H9 (cell line): ENCODE measurements around the gene KLF15. TPM values are rescaled to one million over a fixed set of nuclear protein-coding genes. Genes with fewer than 3 reads are reported as not detected.

ENCODE experiments used
- DNase-seq: peaks from one replicate; pipeline ENCODE4 v3.0.0-alpha.2; 2017
- H2AFZ ChIP-seq: one replicate; pipeline ENCODE4 v1.6.1; 2013; ENCODE audit warnings: mild to moderate bottlenecking, low read length, control low read depth, moderate library complexity
- H2AK5ac ChIP-seq: 2 replicates; pipeline ENCODE4 v1.6.1; 2013; ENCODE audit warnings: low read length, control low read depth, mixed read lengths; ENCODE audit not compliant: insufficient read length
- H2BK120ac ChIP-seq: one replicate; pipeline ENCODE4 v1.6.1; 2013; ENCODE audit warnings: low read depth, mild to moderate bottlenecking, low read length, control low read depth, inconsistent platforms; ENCODE audit not compliant: poor library complexity, severe bottlenecking
- H2BK12ac ChIP-seq: 2 replicates; pipeline ENCODE4 v1.6.1; 2013; ENCODE audit warnings: low read length, control low read depth, mixed read lengths, low read depth; ENCODE audit not compliant: insufficient read length
- H2BK15ac ChIP-seq: 2 replicates; pipeline ENCODE4 v1.6.1; 2013; ENCODE audit warnings: low read depth, low read length, control low read depth
- H2BK20ac ChIP-seq: one replicate; pipeline ENCODE4 v1.6.1; 2013; ENCODE audit warnings: low read depth, mild to moderate bottlenecking, low read length, control low read depth, inconsistent platforms; ENCODE audit not compliant: poor library complexity, severe bottlenecking
- H2BK5ac ChIP-seq: 2 replicates; pipeline ENCODE4 v1.6.1; 2013; ENCODE audit warnings: low read length, control low read depth, mixed read lengths; ENCODE audit not compliant: insufficient read length
- H3K14ac ChIP-seq: 2 replicates; pipeline ENCODE4 v1.6.1; 2013; ENCODE audit warnings: low read length, control low read depth; ENCODE audit not compliant: insufficient read depth
- H3K18ac ChIP-seq: 2 replicates; pipeline ENCODE4 v1.6.1; 2013; ENCODE audit warnings: low read depth, mild to moderate bottlenecking, mixed read lengths, low read length, control low read depth; ENCODE audit not compliant: insufficient read length
- H3K23ac ChIP-seq: 2 replicates; pipeline ENCODE4 v1.6.1; 2013; ENCODE audit warnings: low read length, control low read depth, mixed read lengths, low read depth; ENCODE audit not compliant: insufficient read length
- H3K23me2 ChIP-seq: 2 replicates; pipeline ENCODE4 v1.6.1; 2013; ENCODE audit warnings: low read depth, mild to moderate bottlenecking, mixed read lengths, low read length, control low read depth; ENCODE audit not compliant: insufficient read length, poor library complexity, severe bottlenecking
- H3K27ac ChIP-seq: 2 replicates; pipeline ENCODE4 v1.5.1; 2013; ENCODE audit warnings: low read length, control low read depth, mixed read lengths, low read depth; ENCODE audit not compliant: insufficient read length
- H3K27me3 ChIP-seq: 2 replicates; pipeline ENCODE4 v1.6.1; 2013; ENCODE audit warnings: low read length, control low read depth, inconsistent platforms; ENCODE audit not compliant: insufficient read depth
- H3K4ac ChIP-seq: 2 replicates; pipeline ENCODE4 v1.6.1; 2013; ENCODE audit warnings: low read depth, mild to moderate bottlenecking, control low read depth, inconsistent platforms, low read length, moderate library complexity
- H3K4me1 ChIP-seq: 2 replicates; pipeline ENCODE4 v1.6.1; 2013; ENCODE audit warnings: low read length, control low read depth, inconsistent platforms; ENCODE audit not compliant: insufficient read depth
- H3K4me2 ChIP-seq: 2 replicates; pipeline ENCODE4 v1.6.1; 2013; ENCODE audit warnings: low read length, control low read depth, mixed read lengths; ENCODE audit not compliant: insufficient read length, insufficient read depth
- H3K56ac ChIP-seq: 2 replicates; pipeline ENCODE4 v1.6.1; 2013; ENCODE audit warnings: low read depth, mild to moderate bottlenecking, mixed read lengths, low read length, control low read depth; ENCODE audit not compliant: insufficient read length
- H3K79me1 ChIP-seq: 2 replicates; pipeline ENCODE4 v1.6.1; 2013; ENCODE audit warnings: low read depth, mild to moderate bottlenecking, moderate library complexity, low read length, control low read depth, inconsistent platforms; ENCODE audit not compliant: insufficient read depth, poor library complexity, severe bottlenecking
- H3K79me2 ChIP-seq: 2 replicates; pipeline ENCODE4 v1.6.1; 2013; ENCODE audit warnings: low read length, control low read depth, inconsistent platforms; ENCODE audit not compliant: insufficient read depth
- H3K9ac ChIP-seq: 2 replicates; pipeline ENCODE4 v1.6.1; 2013; ENCODE audit warnings: low read length, control low read depth, mixed read lengths; ENCODE audit not compliant: insufficient read length; ENCODE audit errors: extremely low read depth
- H3K9me3 ChIP-seq: one replicate; pipeline ENCODE4 v1.6.1; 2013; ENCODE audit warnings: low read depth, low read length, inconsistent platforms; ENCODE audit not compliant: control insufficient read depth
- H3T11ph ChIP-seq: one replicate; pipeline ENCODE4 v1.6.1; 2013; ENCODE audit warnings: mild to moderate bottlenecking, low read length, control low read depth, inconsistent platforms
- H4K20me1 ChIP-seq: one replicate; pipeline ENCODE4 v1.6.1; 2013; ENCODE audit not compliant: control insufficient read depth, insufficient read length, insufficient read depth
- H4K5ac ChIP-seq: 2 replicates; pipeline ENCODE4 v1.6.1; 2013; ENCODE audit warnings: low read depth, mild to moderate bottlenecking, mixed read lengths, low read length, control low read depth; ENCODE audit not compliant: insufficient read length
- H4K8ac ChIP-seq: replicated peaks from 2 replicates; pipeline ENCODE4 v1.6.1; 2013; ENCODE audit warnings: low read length, control low read depth, mixed read lengths, low read depth; ENCODE audit not compliant: insufficient read length
- H4K91ac ChIP-seq: 2 replicates; pipeline ENCODE4 v1.6.1; 2013; ENCODE audit warnings: low read depth, mild to moderate bottlenecking, moderate library complexity, mixed read lengths, low read length, control low read depth; ENCODE audit not compliant: insufficient read length
- H3K27ac Mint-ChIP-seq, 3 experiments: 2 replicates in 2 of 3; 3 replicates in 1 of 3; pipeline ENCODE4 v1.8.0; 2020 to 2021; ENCODE audit warnings: mixed read lengths in 3 of 3, mild to moderate bottlenecking in 1 of 3, moderate library complexity in 1 of 3
- H3K27me3 Mint-ChIP-seq: 2 replicates; pipeline ENCODE4 v1.8.0; 2021; ENCODE audit warnings: low read depth, mild to moderate bottlenecking, moderate library complexity, mixed read lengths
- H3K36me3 Mint-ChIP-seq, 3 experiments: 2 replicates in 2 of 3; 3 replicates in 1 of 3; pipeline ENCODE4 v1.8.0; 2020 to 2021; ENCODE audit warnings: low read depth in 3 of 3, mixed read lengths in 3 of 3; ENCODE audit not compliant: insufficient read depth in 1 of 3
- H3K4me1 Mint-ChIP-seq, 2 experiments: 2 replicates each; pipeline ENCODE4 v1.8.0; 2020; ENCODE audit warnings: mixed read lengths in 2 of 2
- H3K4me3 Mint-ChIP-seq, 2 experiments: 2 replicates in 1 of 2; 3 replicates in 1 of 2; pipeline ENCODE4 v1.8.0; 2020 to 2021; ENCODE audit warnings: mild to moderate bottlenecking in 2 of 2, mixed read lengths in 2 of 2, moderate library complexity in 1 of 2
- H3K9me3 Mint-ChIP-seq, 2 experiments: 2 replicates in 1 of 2; 3 replicates in 1 of 2; pipeline ENCODE4 v1.8.0; 2020; ENCODE audit warnings: mild to moderate bottlenecking in 2 of 2, mixed read lengths in 2 of 2, moderate library complexity in 1 of 2
- WGBS: extraction: QIAGEN DNeasy Blood & Tissue Kit; methylation state at CpG from one replicate; pipeline ENCODE4 v1.1.7; 2013; ENCODE audit warnings: missing lambda C conversion rate, low lambda C conversion rate, mixed read lengths; ENCODE audit not compliant: insufficient read length; ENCODE audit errors: extremely low coverage; 5-methylcytosine and 5-hydroxymethylcytosine counted together
- total RNA-seq: library from RNA; stranded (reverse); gene quantifications from 2 replicates; pipeline ENCODE4 v1.2.1, GENCODE V29; 2021
- TF ChIP-seq, protein P1 (sequence below): fragments of 200-600 bp; sonication (generic); conservative IDR thresholded peaks from 3 replicates; pipeline ENCODE4 v1.8.0; 2021; ENCODE audit warnings: antibody characterized with exemption, mild to moderate bottlenecking

The KLF15 gene
- total RNA-seq, 1 experiment from 2014 or later: 10.8 TPM

DNA sequence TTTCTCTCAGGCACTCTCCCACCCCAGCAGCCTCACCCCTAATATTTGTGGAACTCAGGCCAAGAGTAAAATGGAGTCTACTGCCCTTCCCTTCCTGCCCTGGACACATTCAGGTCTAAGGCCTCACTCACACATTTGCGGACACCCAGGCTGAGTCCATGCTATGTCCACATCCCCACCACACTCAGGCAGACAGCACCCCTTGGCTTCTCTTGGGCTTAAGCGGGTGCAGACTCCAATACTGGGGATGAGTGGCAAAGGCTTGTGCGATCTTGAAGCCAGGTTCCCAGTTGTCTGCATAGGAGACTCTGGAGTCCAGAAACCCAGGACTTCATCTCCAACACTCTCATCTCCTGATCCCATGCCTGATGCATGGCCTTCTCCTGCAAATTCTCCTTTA lies 20.0 kb upstream of the KLF15 start:
- Histone ChIP-seq H3K14ac (no peak overlapping the region), H3K4me1 (peaks cover 3% of the 10 kb centered on the region), H3K27ac (no peak overlapping the region), H2BK20ac (no peak overlapping the region), H3K79me2 (no peaks in the 10 kb centered on the region), H3K27me3 (no peaks in the 10 kb centered on the region), H2AK5ac (no peak overlapping the region), H3K23me2 (no peaks in the 10 kb centered on the region), H3K9ac (no peak overlapping the region), H3K56ac (no peak overlapping the region), H3K23ac (no peak overlapping the region), H4K5ac (no peak overlapping the region), H3K4ac (no peak overlapping the region), H2AFZ (no peak overlapping the region), H3K79me1 (no peaks in the 10 kb centered on the region), H4K20me1 (no peaks in the 10 kb centered on the region), H4K91ac (no peak overlapping the region), H2BK15ac (no peak overlapping the region), H2BK120ac (no peak overlapping the region), H3T11ph (no peak overlapping the region), H2BK12ac (no peak overlapping the region), H3K4me2 (no peak overlapping the region), H2BK5ac (no peak overlapping the region), H3K18ac (no peak overlapping the region), H3K9me3 (no peaks in the 10 kb centered on the region), H4K8ac (no peak overlapping the region)
- Mint-ChIP-seq H3K27ac (peak overlapping the region in 1 of 3 experiments; percentile 87; a peak in 1 of 7 replicates), H3K4me3 (no peak overlapping the region), H3K36me3 (no peaks in the 10 kb centered on the region; a peak in 1 of 7 replicates), H3K27me3 (peaks cover 6% of the 10 kb centered on the region), H3K9me3 (peaks cover 0 to 3% of the 10 kb centered on the region in 2 experiments; a peak in 3 of 5 replicates), H3K4me1 (peaks cover 17 to 21% of the 10 kb centered on the region in 2 experiments)
- WGBS: no CpG with 5 or more reads among the region's 3 CpGs
- TF ChIP-seq, protein P1, sequence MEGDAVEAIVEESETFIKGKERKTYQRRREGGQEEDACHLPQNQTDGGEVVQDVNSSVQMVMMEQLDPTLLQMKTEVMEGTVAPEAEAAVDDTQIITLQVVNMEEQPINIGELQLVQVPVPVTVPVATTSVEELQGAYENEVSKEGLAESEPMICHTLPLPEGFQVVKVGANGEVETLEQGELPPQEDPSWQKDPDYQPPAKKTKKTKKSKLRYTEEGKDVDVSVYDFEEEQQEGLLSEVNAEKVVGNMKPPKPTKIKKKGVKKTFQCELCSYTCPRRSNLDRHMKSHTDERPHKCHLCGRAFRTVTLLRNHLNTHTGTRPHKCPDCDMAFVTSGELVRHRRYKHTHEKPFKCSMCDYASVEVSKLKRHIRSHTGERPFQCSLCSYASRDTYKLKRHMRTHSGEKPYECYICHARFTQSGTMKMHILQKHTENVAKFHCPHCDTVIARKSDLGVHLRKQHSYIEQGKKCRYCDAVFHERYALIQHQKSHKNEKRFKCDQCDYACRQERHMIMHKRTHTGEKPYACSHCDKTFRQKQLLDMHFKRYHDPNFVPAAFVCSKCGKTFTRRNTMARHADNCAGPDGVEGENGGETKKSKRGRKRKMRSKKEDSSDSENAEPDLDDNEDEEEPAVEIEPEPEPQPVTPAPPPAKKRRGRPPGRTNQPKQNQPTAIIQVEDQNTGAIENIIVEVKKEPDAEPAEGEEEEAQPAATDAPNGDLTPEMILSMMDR: no peak
- no peak for DNase-seq
